Loucy (cell line): Measurements from ENCODE around the gene CABP7.

Experiments used
- EZH2phosphoT487 ChIP-seq: fragments of 200-600 bp; IDR thresholded peaks from 2 replicates; pipeline ENCODE4 v1.6.1; 2018; ENCODE audit warnings: antibody characterized with exemption, mild to moderate bottlenecking, moderate library complexity, borderline replicate concordance
- TF ChIP-seq, protein P1 (sequence below): fragments of 200-600 bp; sonication (generic); conservative IDR thresholded peaks from 2 replicates; pipeline ENCODE4 v1.5.1; 2014; ENCODE audit warnings: mild to moderate bottlenecking, antibody characterized with exemption, low read length

- TF ChIP-seq, protein P1, sequence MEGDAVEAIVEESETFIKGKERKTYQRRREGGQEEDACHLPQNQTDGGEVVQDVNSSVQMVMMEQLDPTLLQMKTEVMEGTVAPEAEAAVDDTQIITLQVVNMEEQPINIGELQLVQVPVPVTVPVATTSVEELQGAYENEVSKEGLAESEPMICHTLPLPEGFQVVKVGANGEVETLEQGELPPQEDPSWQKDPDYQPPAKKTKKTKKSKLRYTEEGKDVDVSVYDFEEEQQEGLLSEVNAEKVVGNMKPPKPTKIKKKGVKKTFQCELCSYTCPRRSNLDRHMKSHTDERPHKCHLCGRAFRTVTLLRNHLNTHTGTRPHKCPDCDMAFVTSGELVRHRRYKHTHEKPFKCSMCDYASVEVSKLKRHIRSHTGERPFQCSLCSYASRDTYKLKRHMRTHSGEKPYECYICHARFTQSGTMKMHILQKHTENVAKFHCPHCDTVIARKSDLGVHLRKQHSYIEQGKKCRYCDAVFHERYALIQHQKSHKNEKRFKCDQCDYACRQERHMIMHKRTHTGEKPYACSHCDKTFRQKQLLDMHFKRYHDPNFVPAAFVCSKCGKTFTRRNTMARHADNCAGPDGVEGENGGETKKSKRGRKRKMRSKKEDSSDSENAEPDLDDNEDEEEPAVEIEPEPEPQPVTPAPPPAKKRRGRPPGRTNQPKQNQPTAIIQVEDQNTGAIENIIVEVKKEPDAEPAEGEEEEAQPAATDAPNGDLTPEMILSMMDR = 0 out of 2 replicates have a peak, but pooled peaks have one; percentile 16
- TF ChIP-seq EZH2phosphoT487 = no peak
These were observed 18.4 kb upstream of the CABP7 start for GRCh38 chr22:29701155-29701999.
